NCI-H128 (cell line): Measurements from ENCODE around the gene PODXL2.
"Not testable (repeated sequence)": the region's sequence is repeated elsewhere in the genome, so short reads cannot be mapped to it uniquely, and the experiment has no call there.

Experiments
- DNase-seq: peaks from one replicate; lab custom pipeline; 2025; ENCODE audit not compliant: unreplicated experiment; lab: John Stamatoyannopoulos, UW

The PODXL2 gene

GRCh38 chr3:127604546-127605165 lies 24.3 kb upstream of the PODXL2 start:
- no peak for DNase-seq

DNA sequence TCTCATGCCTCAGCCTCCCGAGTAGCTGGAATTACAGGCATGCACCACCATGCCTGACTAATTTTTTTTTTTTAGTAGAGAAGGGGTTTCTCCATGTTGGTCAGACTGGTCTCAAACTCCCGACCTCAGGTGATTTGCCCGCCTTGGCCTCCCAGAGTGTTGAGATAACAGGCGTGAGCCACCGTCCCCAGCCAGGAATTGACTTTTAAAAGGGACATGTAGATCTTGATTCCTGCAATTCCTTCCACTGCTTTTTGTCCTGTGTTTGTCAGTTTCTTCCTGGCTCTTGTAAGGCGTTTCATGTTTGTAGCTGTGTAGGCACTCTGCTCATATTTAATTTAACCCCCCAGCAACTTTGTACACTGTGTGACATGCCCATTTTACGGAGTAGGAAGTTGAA lies 23.4 kb upstream of the PODXL2 start:
- not testable (repeated sequence) for DNase-seq

GRCh38 chr3:127606086-127606805 lies 22.7 kb upstream of the PODXL2 start:
- DNase-seq = no peak

- no peak for DNase-seq
Observed at GRCh38 chr3:127606981-127607595, 21.9 kb upstream of the PODXL2 start.

GRCh38 chr3:127607675-127608361 lies 21.2 kb upstream of the PODXL2 start:
- no peak for DNase-seq

DNA sequence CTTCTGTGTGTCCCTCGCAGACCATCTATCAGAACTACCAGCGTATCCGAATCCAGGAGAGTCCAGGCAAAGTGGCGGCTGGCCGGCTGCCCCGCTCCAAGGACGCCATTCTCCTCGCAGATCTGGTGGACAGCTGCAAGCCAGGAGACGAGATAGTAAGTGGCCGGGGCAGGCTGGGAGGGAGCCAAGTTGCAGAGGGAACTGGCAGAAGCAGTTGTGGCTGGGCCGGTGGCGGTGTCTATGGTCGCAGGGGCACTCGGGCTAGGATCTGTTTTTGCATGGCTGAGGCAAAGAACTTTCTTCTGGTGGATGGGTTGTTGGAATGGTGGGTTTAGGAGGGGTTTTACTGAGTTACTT lies 20.6 kb upstream of the PODXL2 start:
- no peak for DNase-seq

GRCh38 chr3:127610105-127610504 lies 18.9 kb upstream of the PODXL2 start:
- no peak for DNase-seq

- DNase-seq = no peak
Observed at GRCh38 chr3:127611251-127611650, 17.7 kb upstream of the PODXL2 start.

DNA sequence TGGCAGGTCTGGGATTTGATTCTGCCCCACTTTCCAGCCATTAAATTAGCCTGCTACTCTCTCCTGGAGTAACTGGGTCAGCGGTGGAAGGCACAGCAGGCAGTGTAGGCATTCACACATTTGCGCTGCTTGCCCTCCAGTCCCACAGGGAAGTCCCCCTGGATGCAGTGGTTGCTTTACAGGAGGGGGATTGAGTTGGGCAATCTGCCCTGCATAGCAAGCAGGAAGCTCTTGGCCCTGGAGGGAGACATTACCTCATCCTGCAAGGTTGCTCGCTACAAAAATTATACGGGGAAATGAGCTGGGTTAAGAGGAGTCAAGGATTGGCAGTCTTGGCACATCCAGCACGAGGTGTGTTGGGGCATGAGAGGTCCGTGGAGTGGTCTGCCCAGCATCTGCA lies 16.0 kb upstream of the PODXL2 start:
- no peak for DNase-seq

DNA sequence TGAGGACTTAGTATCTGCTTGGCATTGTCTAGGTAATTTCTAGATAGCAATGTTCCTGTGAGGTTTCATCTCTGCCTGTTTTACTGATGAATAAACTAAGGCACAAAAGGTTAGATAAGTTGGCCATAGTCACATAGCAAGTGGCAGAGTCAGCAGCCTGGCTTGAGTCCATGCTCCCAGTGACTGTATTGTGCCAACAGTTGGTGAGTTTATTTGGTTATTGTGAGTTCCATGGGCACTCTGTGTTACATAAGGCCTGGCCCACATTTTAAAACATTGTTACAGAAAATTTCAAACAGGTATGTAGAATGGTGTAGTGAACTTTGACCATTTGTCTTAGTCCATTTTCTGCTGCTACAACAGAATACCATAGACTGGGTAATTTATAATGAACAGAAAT lies 15.6 kb upstream of the PODXL2 start:
- no peak for DNase-seq

DNA sequence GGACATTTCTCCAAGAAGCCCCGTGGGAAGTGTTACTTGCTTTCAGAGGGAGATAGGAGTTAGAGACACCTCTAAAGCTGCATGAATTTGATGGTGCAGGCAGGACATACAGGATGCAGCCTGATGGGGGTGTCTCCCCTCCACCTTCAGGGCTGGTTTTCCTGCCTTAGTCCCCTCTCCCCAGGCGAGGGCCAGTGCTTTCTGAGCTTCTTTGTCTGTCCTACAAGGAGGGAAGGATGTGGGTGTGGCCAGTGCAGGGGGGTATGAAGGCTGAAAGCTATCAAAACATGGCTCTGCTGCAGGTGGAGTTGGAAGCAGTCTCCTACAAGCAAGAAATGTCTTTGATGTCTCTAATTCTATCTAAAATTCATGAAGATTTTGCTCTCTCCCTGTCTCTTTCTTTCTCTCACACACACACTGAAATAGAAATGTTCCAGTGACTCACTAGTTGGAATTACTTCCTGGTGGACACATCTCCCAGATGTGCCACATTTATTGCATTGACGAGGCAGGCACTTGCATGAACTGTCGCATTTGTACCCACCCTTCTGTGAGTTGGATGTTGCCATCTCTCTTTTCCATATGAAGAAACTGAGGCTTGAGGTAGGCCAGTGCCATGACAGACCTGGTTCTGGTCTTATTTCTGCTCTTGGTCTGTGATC lies 13.9 kb upstream of the PODXL2 start:
- DNase-seq = no peak

GRCh38 chr3:127615631-127616305 lies 13.2 kb upstream of the PODXL2 start:
- no peak for DNase-seq

- DNase-seq = no peak
Observed at GRCh38 chr3:127616836-127617605, 12.0 kb upstream of the PODXL2 start.

GRCh38 chr3:127618891-127619290 lies 10.1 kb upstream of the PODXL2 start:
- no peak for DNase-seq

DNA sequence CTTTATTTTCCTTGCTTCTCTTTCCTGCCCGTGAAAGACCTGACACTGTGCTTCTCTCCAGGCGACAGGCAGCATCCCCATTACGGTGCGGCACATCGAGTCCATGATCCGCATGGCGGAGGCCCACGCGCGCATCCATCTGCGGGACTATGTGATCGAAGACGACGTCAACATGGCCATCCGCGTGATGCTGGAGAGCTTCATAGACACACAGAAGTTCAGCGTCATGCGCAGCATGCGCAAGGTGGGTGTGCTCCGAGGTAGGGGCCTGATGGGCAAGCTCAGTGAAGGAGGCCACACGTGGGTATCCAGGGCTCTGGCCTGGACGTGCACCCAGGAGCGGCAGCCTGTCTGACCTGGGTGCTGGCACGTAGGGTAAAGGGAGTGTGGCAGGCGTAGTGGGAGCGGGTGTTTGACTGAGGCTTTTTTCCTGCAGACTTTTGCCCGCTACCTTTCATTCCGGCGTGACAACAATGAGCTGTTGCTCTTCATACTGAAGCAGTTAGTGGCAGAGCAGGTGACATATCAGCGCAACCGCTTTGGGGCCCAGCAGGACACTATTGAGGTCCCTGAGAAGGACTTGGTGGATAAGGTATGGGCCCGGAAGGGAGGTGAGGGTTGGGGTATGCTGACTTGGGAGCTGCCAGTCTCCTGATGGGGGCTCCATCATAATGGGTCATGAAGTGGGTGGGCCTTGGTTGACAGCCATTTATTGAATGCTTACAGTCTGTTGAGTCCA lies 8.2 kb upstream of the PODXL2 start:
- DNase-seq = no peak

GRCh38 chr3:127622031-127622430 lies 7.0 kb upstream of the PODXL2 start:
- DNase-seq = no peak

GRCh38 chr3:127622772-127623576 lies 6.0 kb upstream of the PODXL2 start:
- no peak for DNase-seq

- DNase-seq = no peak
Observed at GRCh38 chr3:127624063-127624462, 4.9 kb upstream of the PODXL2 start.

DNA sequence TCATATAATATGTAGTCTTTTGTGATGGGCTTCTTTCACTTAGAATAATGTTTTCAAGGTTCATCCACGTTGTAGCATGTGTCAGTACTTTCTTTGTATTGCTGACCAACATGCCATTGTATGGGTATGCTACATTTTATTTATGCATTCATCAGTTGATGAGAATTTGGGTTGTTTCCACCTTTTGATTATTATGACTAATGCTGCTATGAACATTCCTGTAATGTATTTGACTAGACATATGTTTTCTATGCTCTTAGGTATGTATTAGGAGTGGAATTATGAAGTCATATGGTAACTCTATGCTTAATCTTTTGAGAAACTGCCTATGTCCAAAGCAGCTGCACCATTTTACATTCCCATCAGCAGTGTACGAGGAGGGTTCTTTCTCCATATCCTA lies 3.2 kb upstream of the PODXL2 start:
- no peak for DNase-seq
